ENCODE measurements around the gene SRSF7. TPM values are rescaled to one million over a fixed set of nuclear protein-coding genes. Genes with fewer than 3 reads are reported as not detected.

The SRSF7 gene
- total RNA-seq, 6 experiments from 2014 or later, result 120 to 153 (median 147) TPM

DNA sequence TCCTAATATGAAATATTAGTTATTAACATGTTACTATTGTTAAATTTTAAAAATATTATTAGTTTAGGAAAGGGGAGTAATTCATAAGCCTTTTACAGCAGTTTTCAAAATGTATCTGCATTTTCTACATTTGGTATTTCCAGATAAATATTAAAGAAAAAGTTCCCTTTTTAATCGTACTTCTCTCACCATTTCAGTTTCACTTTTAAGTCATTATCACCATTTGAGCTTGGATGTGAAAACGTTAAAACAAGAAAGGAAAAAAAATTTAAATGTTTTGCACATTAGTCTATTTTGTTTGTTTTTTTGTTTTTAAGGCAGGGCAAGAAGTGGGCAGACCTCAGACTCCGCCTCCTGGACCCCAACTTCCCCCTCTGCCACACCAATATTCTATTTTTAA is 3.3 kb upstream of the SRSF7 start:
- Mint-ChIP-seq H3K4me1 (ENCODE audit: low read depth) (peaks cover 17% of the 10 kb centered on the region), H3K36me3 (ENCODE audit: low read depth) (peaks cover 17% of the 10 kb centered on the region), H3K4me3 (peak overlapping the region; percentile 49), H3K27ac (no peak overlapping the region), H3K9me3 (peaks cover 5% of the 10 kb centered on the region), H3K27me3 (ENCODE audit: insufficient read depth) (peaks cover 10% of the 10 kb centered on the region)
- TF ChIP-seq, protein P1, sequence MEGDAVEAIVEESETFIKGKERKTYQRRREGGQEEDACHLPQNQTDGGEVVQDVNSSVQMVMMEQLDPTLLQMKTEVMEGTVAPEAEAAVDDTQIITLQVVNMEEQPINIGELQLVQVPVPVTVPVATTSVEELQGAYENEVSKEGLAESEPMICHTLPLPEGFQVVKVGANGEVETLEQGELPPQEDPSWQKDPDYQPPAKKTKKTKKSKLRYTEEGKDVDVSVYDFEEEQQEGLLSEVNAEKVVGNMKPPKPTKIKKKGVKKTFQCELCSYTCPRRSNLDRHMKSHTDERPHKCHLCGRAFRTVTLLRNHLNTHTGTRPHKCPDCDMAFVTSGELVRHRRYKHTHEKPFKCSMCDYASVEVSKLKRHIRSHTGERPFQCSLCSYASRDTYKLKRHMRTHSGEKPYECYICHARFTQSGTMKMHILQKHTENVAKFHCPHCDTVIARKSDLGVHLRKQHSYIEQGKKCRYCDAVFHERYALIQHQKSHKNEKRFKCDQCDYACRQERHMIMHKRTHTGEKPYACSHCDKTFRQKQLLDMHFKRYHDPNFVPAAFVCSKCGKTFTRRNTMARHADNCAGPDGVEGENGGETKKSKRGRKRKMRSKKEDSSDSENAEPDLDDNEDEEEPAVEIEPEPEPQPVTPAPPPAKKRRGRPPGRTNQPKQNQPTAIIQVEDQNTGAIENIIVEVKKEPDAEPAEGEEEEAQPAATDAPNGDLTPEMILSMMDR (IDR thresholded peaks at IDR 0.05), result no peak
- no peak for DNase-seq

DNA sequence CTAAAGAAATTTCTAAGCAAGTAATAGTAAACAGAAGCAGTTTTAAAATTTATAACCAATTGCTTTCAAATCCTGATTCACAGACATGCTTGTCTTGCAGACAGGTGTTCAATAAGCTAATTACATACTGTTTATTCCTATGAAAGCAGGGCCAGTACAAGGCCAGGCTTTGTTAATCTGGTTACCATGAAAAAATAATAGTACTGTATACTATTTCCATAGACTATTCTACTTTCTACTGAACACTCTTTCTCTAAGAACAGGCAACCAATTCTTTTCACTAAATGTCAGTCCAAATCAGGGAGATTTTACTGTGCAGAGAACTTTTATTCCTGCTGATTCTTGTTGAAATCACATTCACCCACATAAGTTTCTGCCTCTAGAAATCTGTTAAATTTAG is 2.9 kb upstream of the SRSF7 start:
- peak overlapping the region; percentile 60; the same call in 1 of the 2 replicates for H3K4me3 Mint-ChIP-seq
- TF ChIP-seq, protein P1 (IDR thresholded peaks at IDR 0.05), result no peak

DNA sequence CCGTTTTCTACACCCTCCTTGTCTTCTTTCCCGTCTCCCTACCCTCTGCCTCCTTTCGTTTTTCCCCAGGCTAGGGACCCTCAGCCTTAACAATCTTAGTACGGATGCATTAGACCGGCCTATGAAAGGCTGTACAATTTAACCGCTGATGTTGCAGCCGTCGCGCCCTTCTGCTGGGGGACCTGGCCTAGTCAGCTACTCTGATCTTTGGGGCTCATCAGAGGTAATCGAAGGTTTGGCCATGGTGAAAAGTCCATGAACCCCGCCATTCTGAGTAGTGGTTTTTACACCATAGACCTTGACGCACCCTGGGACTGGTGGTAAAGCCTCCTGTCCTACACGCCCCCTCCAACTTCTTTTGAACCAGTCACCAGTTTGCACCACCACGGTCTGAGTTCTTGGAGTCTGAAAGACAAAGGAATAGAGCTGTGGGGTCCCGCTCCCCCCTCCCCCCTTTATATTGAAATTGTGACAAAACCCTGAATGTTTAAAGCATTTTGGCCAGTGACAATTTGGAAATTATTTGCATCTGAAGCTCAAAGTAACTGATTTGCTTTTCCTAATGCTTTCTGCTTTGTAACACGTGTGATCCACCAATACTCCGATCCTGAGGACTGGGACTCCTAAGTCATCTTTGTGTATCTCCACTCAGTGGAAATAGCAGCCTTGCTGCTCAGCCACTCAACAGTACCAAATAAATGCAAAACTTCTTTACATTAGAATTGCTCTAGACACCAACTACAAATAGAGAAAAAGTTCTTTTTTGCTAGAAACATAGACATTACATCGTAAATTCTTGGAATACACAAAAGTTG is 642 bp upstream of the SRSF7 start:
- Mint-ChIP-seq H3K4me3 (peak overlapping the region; percentile 93), H3K4me1 (ENCODE audit: low read depth) (peaks cover 44% of the 10 kb centered on the region), H3K27me3 (ENCODE audit: insufficient read depth) (peaks cover 10% of the 10 kb centered on the region), H3K36me3 (ENCODE audit: low read depth) (peaks cover 42% of the 10 kb centered on the region), H3K27ac (peak overlapping the region; percentile 95), H3K9me3 (peaks cover 5% of the 10 kb centered on the region)
- TF ChIP-seq, protein P1 (IDR thresholded peaks at IDR 0.05), result no peak
- no peak for DNase-seq

More for the DNA sequence above, 2.9 kb upstream of the SRSF7 start:
- Mint-ChIP-seq H3K36me3 (ENCODE audit: low read depth) (peaks cover 21% of the 10 kb centered on the region), H3K4me1 (ENCODE audit: low read depth) (peaks cover 22% of the 10 kb centered on the region), H3K9me3 (peaks cover 5% of the 10 kb centered on the region), H3K27me3 (ENCODE audit: insufficient read depth) (peaks cover 10% of the 10 kb centered on the region), H3K27ac (no peak overlapping the region)
- no peak for DNase-seq

DNA sequence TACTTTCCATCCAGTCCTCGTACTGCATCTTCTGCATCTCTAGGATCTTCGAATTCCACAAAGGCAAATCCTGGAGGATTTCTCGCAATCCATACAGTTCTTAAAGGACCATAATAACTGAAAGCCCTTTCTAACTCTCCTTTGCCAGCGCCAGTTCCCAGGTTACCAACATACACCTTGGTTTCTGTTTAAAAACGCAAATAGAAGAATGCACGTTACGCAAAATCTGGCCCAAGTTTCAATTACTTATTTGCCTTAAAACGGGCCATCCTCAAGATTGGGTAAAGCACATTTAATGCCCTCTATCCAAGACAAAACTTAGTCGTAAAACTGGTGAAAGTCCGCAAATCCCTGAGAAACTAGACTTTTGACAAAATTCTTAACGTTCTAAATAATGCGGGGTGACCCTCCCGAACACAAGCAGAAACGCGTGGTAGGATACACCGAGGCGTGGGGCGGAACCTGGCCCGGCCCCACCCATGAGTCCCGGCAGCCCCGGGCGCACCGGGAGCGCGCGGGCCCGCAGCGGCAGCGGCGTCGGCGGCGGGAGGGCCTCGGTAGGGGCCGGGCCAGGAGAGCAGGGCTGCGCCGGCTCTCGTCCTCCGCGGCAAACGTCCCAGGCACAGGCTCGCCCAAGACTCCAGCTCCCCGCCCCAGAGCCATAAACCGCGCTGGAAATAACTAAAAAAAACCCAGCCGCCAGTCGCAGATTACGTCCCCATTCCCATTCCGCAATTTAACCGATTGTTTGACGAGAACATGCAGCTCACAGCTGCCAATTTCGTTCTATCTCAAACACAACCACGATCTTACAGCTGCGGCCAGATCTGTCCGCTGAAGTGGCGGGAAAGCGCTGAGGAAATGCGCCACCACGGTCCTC is 910 bp downstream of the SRSF7 start:
- Mint-ChIP-seq H3K27me3 (ENCODE audit: insufficient read depth) (peaks cover 10% of the 10 kb centered on the region), H3K9me3 (peaks cover 5% of the 10 kb centered on the region), H3K4me1 (ENCODE audit: low read depth) (peaks cover 60% of the 10 kb centered on the region), H3K36me3 (ENCODE audit: low read depth) (peaks cover 57% of the 10 kb centered on the region), H3K27ac (peak overlapping the region; percentile 95), H3K4me3 (peak overlapping the region; percentile 93)
- TF ChIP-seq, protein P1 (IDR thresholded peaks at IDR 0.05), result no peak
- DNase-seq, result no peak

DNA sequence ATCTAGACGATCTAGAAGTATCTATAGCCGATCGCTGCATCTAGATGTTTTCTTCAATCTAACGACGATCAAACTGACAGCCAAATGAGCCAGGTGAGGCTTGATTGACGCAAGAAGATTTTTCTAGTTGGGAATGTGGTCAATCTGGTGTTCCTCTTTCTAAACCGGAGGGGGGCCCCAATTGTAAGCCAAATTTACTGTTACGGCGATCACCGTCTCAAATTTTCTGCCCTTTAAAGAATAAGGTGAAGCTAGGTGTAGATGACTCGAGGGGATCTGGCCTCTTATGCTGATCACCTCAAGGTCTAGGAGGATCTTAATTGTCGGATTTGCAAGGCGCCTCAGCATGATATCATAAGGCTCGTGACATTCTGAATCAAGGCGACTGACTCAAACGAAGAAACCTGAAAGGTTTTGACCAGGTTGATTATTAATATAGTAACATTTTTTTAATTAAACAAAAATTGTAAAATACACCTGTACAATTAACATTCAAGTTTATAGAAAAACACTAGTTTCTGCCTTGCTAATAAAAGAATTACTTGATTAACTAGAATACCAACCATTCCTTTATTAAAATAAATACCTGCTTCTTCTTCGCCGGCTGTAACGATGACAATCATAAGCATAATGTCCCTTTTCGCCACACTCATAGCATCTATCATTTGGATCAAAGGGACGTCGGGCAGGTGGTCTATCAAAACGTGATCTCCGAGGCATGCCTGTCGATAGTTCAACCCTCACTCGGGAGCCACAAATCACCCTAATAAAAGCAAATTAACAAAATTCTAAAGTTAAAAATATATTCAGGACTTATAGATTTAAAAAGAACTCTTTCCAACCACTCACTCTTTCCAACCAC is 2.0 kb downstream of the SRSF7 start:
- TF ChIP-seq, protein P1 (IDR thresholded peaks at IDR 0.05), result no peak
- H3K4me3 Mint-ChIP-seq, result peak overlapping the region; percentile 93
- H3K9me3 Mint-ChIP-seq, result peaks cover 5% of the 10 kb centered on the region
- H3K27ac Mint-ChIP-seq, result peak overlapping the region; percentile 95
- H3K4me1 Mint-ChIP-seq (ENCODE audit: low read depth), result peaks cover 65% of the 10 kb centered on the region
- peaks cover 65% of the 10 kb centered on the region for H3K36me3 Mint-ChIP-seq (ENCODE audit: low read depth)
- no peak for DNase-seq
- peaks cover 10% of the 10 kb centered on the region for H3K27me3 Mint-ChIP-seq (ENCODE audit: insufficient read depth)

All from HFFc6 (cell line).